HuH-7 (cell line): ENCODE measurements around the gene SCAMP2.

Experiments used
- DNase-seq: peaks from one replicate; pipeline ENCODE4 v3.0.0; 2011; ENCODE audit warnings: low spot score

SCAMP2 gene

GRCh38 chr15:74815961-74816360, 57.2 kb downstream of the SCAMP2 start:
- no peak for DNase-seq

- no peak for DNase-seq
Observed at GRCh38 chr15:74815121-74815934, 57.8 kb downstream of the SCAMP2 start.

GRCh38 chr15:74812533-74812932, 60.6 kb downstream of the SCAMP2 start, which contains the start of gene LMAN1L:
LMAN1L (plus strand) TSS chr15:74812835; CDS start chr15:74812855, 20 bp downstream.
- no peak for DNase-seq

- no peak for DNase-seq
Observed at GRCh38 chr15:74809956-74810355, 63.2 kb downstream of the SCAMP2 start.

- DNase-seq = no peak
Observed at GRCh38 chr15:74809242-74809641, 63.9 kb downstream of the SCAMP2 start.

- DNase-seq = peak; percentile 72
Observed at GRCh38 chr15:74808840-74809229, 64.3 kb downstream of the SCAMP2 start.

GRCh38 chr15:74808078-74808839, 64.9 kb downstream of the SCAMP2 start:
- DNase-seq = no peak

- DNase-seq = no peak
Observed at GRCh38 chr15:74807282-74807681, 65.9 kb downstream of the SCAMP2 start.

- DNase-seq = no peak
Observed at GRCh38 chr15:74804935-74805334, 68.2 kb downstream of the SCAMP2 start.

GRCh38 chr15:74802862-74803447, 70.2 kb downstream of the SCAMP2 start:
- no peak for DNase-seq

GRCh38 chr15:74802290-74802689, 70.9 kb downstream of the SCAMP2 start:
- no peak for DNase-seq

GRCh38 chr15:74801311-74801997, 71.7 kb downstream of the SCAMP2 start:
- DNase-seq = no peak

GRCh38 chr15:74800559-74801094, 72.5 kb downstream of the SCAMP2 start:
- no peak for DNase-seq

GRCh38 chr15:74799856-74800558, 73.2 kb downstream of the SCAMP2 start:
- peak; percentile 98 for DNase-seq

GRCh38 chr15:74799255-74799855, 73.8 kb downstream of the SCAMP2 start:
- DNase-seq = no peak

GRCh38 chr15:74798388-74799254, 74.5 kb downstream of the SCAMP2 start:
- DNase-seq = no peak

GRCh38 chr15:74795966-74796625, 77.1 kb downstream of the SCAMP2 start:
- DNase-seq = no peak

- no peak for DNase-seq
Observed at GRCh38 chr15:74794970-74795349, 78.2 kb downstream of the SCAMP2 start.

- no peak for DNase-seq
Observed at GRCh38 chr15:74794248-74794969, 78.8 kb downstream of the SCAMP2 start.
